CD4-positive, alpha-beta T cell (primary cell): ENCODE results near the gene CYTH3. TPM values are rescaled to one million over a fixed set of nuclear protein-coding genes. Genes with fewer than 3 reads are reported as not detected.
"Not testable (repeated sequence)": the region's sequence is repeated elsewhere in the genome, so short reads cannot be mapped to it uniquely, and the experiment has no call there.

Experiments
- ATAC-seq: fragments of 200-7000 bp; cut with Tn5 transposase; one replicate; pipeline ENCODE4 v1.10.0; 2022; ENCODE audit warnings: mild to moderate bottlenecking; ENCODE audit not compliant: poor library complexity
- CTCF ChIA-PET: fragments of 350-600 bp; sonication (Branson Sonifier 250); formaldehyde crosslinking; loops from one replicate; lab custom pipeline; 2021; ENCODE audit warnings: antibody characterized with exemption, inconsistent platforms; lab: Charles Lee
- POLR2A ChIA-PET: fragments of 350-600 bp; sonication (Branson Sonifier 250); formaldehyde crosslinking; loops from one replicate; lab custom pipeline; 2021; ENCODE audit warnings: antibody characterized with exemption, inconsistent platforms; lab: Charles Lee
- DNase-seq, 14 experiments: peaks; one replicate each; pipeline ENCODE4 v3.0.0-alpha.2; 2013 to 2020; ENCODE audit warnings: mixed read lengths in 2 of 14
- H3K27ac ChIP-seq, 2 donors: one replicate each; pipeline versions ENCODE4 v1.5.1 to v1.7.0; 2013; ENCODE audit warnings: low read length in 2 of 2, low read depth in 1 of 2, mild to moderate bottlenecking in 1 of 2
- H3K27me3 ChIP-seq, 2 experiments: 1 replicate in 1 of 2; 2 replicates in 1 of 2; pipeline versions ENCODE4 v1.6.1 to v1.7.0; 2013; ENCODE audit warnings: low read length in 2 of 2, control low read depth in 1 of 2, mild to moderate bottlenecking in 1 of 2, moderate library complexity in 1 of 2; ENCODE audit not compliant: insufficient read depth in 2 of 2, control insufficient read depth in 1 of 2
- H3K36me3 ChIP-seq: one replicate; pipeline ENCODE4 v1.6.1; 2013; ENCODE audit warnings: low read length, control low read depth; ENCODE audit not compliant: insufficient read depth
- H3K4me1 ChIP-seq: one replicate; pipeline ENCODE4 v1.6.1; 2013; ENCODE audit warnings: low read length, control low read depth; ENCODE audit not compliant: insufficient read depth
- H3K4me3 ChIP-seq: one replicate; pipeline ENCODE4 v1.5.1; 2013; ENCODE audit warnings: mild to moderate bottlenecking, low read length, moderate library complexity
- H3K9me3 ChIP-seq, 2 experiments: 1 replicate in 1 of 2; 2 replicates in 1 of 2; pipeline versions ENCODE4 v1.6.1 to v1.7.0; 2013; ENCODE audit warnings: low read length in 2 of 2, mild to moderate bottlenecking in 2 of 2, control low read depth in 1 of 2, moderate library complexity in 1 of 2; ENCODE audit not compliant: control insufficient read depth in 1 of 2, insufficient read depth in 1 of 2
- H3K27ac Mint-ChIP-seq: one replicate; pipeline ENCODE4 v1.8.0; 2020; ENCODE audit warnings: mixed read lengths
- H3K27me3 Mint-ChIP-seq: one replicate; pipeline ENCODE4 v1.8.0; 2021; ENCODE audit warnings: mixed read lengths
- H3K36me3 Mint-ChIP-seq: one replicate; pipeline ENCODE4 v1.8.0; 2021; ENCODE audit warnings: low read depth, mixed read lengths
- H3K4me1 Mint-ChIP-seq: one replicate; pipeline ENCODE4 v1.8.0; 2021; ENCODE audit warnings: low read depth, mixed read lengths
- H3K4me3 Mint-ChIP-seq: one replicate; pipeline ENCODE4 v1.8.0; 2020; ENCODE audit warnings: mild to moderate bottlenecking, mixed read lengths
- H3K9me3 Mint-ChIP-seq: one replicate; pipeline ENCODE4 v1.8.0; 2020; ENCODE audit warnings: mixed read lengths
- intact Hi-C, 2 experiments: fragments of 100-400 bp; cut with DNase I in 1 of 2; cut with micrococcal nuclease in 1 of 2; formaldehyde crosslinking; loops; one replicate each; pipeline versions ENCODE4 v1.15.1 to v1.9.0; 2023 to 2025; cut with DNase I, micrococcal nuclease
- total RNA-seq, 174 experiments: library from RNA in 2 of 174; stranded (reverse) in 2 of 174; gene quantifications; one replicate each; pipeline ENCODE4 v1.2.3 and lab custom pipeline; 2021 to 2026
- TF ChIP-seq, protein P1 (sequence below): fragments of 200-600 bp; IDR thresholded peaks from one replicate; pipeline ENCODE4 v1.8.0; 2022; ENCODE audit warnings: antibody characterized with exemption, mild to moderate bottlenecking

Gene CYTH3
- total RNA-seq, 2 experiments from 2014 or later = 7.6 to 9.1 TPM

DNA sequence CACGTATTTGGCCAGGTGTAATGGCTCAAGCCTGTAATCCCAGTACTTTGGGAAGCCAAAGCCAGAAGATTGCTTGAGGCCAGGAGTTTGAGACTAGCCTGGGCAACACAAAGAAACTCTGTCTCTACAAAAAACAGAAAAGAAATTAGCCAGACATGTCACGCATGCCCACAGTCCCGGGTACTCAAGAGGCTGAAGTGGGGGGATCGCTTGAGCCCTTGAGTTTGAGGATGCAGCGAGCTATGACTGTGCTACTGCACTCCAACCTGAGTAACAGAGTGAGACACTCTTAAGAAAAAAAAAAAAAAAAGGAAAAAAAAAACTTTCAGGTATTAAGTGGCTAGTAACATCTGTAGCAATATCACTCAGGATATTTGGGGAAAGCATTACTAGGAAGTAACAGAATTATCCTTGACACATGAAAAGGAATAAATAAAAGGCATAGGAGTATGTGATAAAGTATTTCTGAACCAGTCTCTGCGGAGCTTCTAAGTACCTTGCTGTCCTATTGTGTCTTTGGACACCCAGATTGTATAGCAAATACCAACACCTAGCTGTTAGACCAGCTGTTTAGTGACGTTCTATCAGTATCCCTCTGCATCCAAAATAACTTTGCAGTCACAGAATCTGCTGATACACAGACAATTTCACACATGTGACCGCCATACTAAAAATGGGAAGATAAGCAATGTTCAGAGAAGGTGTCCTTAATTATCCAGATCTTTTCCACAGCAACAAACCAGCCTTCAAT, 74.4 kb downstream of the CYTH3 start:
- H3K4me1 Mint-ChIP-seq = no peaks in the 10 kb centered on the region
- no peak overlapping the region for H3K27ac Mint-ChIP-seq
- H3K9me3 ChIP-seq = no peaks in the 10 kb centered on the region
- H3K36me3 Mint-ChIP-seq = no peaks in the 10 kb centered on the region
- DNase-seq = no peak
- CTCF ChIA-PET = no interaction called here
- no peaks in the 10 kb centered on the region for H3K36me3 ChIP-seq
- ATAC-seq = no peak
- H3K4me1 ChIP-seq = no peaks in the 10 kb centered on the region
- no peaks in the 10 kb centered on the region for H3K27me3 ChIP-seq
- intact Hi-C loops = no loop called here
- H3K27ac ChIP-seq = no peak overlapping the region
- no peaks in the 10 kb centered on the region for H3K9me3 Mint-ChIP-seq
- H3K4me3 Mint-ChIP-seq = no peak overlapping the region
- no peaks in the 10 kb centered on the region for H3K27me3 Mint-ChIP-seq
- no peak overlapping the region for H3K4me3 ChIP-seq
- TF ChIP-seq, protein P1, sequence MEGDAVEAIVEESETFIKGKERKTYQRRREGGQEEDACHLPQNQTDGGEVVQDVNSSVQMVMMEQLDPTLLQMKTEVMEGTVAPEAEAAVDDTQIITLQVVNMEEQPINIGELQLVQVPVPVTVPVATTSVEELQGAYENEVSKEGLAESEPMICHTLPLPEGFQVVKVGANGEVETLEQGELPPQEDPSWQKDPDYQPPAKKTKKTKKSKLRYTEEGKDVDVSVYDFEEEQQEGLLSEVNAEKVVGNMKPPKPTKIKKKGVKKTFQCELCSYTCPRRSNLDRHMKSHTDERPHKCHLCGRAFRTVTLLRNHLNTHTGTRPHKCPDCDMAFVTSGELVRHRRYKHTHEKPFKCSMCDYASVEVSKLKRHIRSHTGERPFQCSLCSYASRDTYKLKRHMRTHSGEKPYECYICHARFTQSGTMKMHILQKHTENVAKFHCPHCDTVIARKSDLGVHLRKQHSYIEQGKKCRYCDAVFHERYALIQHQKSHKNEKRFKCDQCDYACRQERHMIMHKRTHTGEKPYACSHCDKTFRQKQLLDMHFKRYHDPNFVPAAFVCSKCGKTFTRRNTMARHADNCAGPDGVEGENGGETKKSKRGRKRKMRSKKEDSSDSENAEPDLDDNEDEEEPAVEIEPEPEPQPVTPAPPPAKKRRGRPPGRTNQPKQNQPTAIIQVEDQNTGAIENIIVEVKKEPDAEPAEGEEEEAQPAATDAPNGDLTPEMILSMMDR = no peak
- POLR2A ChIA-PET = no interaction called here

DNA sequence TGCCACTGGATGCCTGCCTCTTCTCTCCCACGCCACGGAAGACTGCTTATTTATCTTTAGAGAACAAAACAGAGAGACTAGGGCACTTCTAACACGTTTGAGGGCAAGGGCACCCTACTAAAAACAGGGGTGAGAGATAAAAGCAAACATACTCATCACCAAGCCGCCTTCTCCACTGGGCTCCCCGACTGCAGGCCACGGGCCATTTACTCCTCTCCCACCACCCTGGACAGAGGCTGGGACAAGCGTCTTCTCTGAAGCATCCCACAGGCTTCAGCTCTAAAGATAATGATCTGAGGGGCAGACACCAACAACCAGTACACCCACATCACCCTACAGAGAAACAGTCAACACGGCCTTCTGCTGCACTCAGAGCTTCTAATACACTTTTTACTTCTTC, 78.7 kb downstream of the CYTH3 start:
- DNase-seq = no peak
- Histone ChIP-seq H3K27me3 (no peaks in the 10 kb centered on the region), H3K4me1 (no peaks in the 10 kb centered on the region), H3K27ac (no peak overlapping the region), H3K36me3 (peaks cover 6% of the 10 kb centered on the region), H3K9me3 (no peaks in the 10 kb centered on the region), H3K4me3 (no peak overlapping the region)
- no peaks in the 10 kb centered on the region for H3K4me1 Mint-ChIP-seq
- ChIA-PET POLR2A (no interaction called here), CTCF (no interaction called here)
- TF ChIP-seq, protein P1 = no peak
- no peak overlapping the region for H3K27ac Mint-ChIP-seq
- ATAC-seq = no peak
- no peaks in the 10 kb centered on the region for H3K9me3 Mint-ChIP-seq
- intact Hi-C loops = no loop called here
- H3K4me3 Mint-ChIP-seq = no peak overlapping the region
- peaks cover 5% of the 10 kb centered on the region for H3K36me3 Mint-ChIP-seq
- H3K27me3 Mint-ChIP-seq = no peaks in the 10 kb centered on the region

DNA sequence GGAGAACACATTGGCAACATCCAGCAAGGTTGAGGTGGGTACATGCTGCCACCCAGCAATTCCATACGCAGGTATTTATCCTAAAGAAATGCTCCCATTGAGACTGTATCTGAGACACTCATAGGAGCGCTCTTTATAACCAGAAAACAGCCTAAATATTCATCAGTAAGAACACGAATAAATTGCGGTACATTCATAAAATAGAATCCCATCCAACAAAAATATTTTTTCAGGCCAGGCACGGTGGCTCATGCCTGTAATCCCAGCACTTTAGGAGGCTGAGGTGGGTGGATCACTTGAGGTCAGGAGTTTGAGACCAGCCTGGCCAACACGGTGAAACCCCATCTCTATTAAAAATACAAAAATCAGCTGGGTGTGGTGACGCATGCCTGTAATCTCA, 81.9 kb downstream of the CYTH3 start:
- H3K4me3 ChIP-seq, H3K4me3 Mint-ChIP-seq, H3K27me3 Mint-ChIP-seq, POLR2A ChIA-PET, H3K36me3 Mint-ChIP-seq, H3K4me1 Mint-ChIP-seq, H3K27ac ChIP-seq, intact Hi-C loops, H3K4me1 ChIP-seq, H3K9me3 ChIP-seq, H3K27me3 ChIP-seq, H3K27ac Mint-ChIP-seq, DNase-seq, ATAC-seq, CTCF ChIA-PET, H3K9me3 Mint-ChIP-seq: not testable (repeated sequence)
- peaks cover 12% of the 10 kb centered on the region for H3K36me3 ChIP-seq

DNA sequence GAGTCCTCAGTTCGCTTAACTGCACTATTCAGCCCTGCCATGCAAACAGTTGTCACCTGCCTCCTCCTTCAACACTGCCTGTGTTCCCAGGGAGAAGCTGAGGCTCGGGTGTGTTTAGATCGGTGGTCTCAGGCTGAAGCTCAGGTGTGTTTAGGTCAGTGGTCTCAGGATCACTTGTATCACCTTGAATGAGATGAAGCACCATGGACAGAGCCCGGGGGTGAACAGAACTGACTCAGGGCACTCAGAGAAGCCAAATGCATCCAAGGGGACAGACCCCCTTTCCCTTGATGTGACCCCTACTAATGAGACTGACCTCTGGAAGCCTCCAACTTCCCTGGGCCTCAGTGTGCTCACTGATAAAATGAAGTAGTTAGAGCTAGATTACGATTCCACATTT, 84.0 kb downstream of the CYTH3 start:
- peaks cover 9% of the 10 kb centered on the region for H3K36me3 Mint-ChIP-seq
- no peaks in the 10 kb centered on the region for H3K27me3 Mint-ChIP-seq
- H3K4me1 ChIP-seq = no peaks in the 10 kb centered on the region
- TF ChIP-seq, protein P1 = no peak
- DNase-seq (no peak), ATAC-seq (no peak)
- ChIA-PET POLR2A (no interaction called here), CTCF (no interaction called here)
- no peak overlapping the region for H3K4me3 ChIP-seq
- no peaks in the 10 kb centered on the region for H3K9me3 Mint-ChIP-seq
- no peaks in the 10 kb centered on the region for H3K9me3 ChIP-seq
- H3K27me3 ChIP-seq = no peaks in the 10 kb centered on the region
- no peaks in the 10 kb centered on the region for H3K4me1 Mint-ChIP-seq
- intact Hi-C loops = no loop called here
- no peak overlapping the region for H3K4me3 Mint-ChIP-seq
- no peak overlapping the region for H3K27ac ChIP-seq
- H3K36me3 ChIP-seq = peaks cover 12% of the 10 kb centered on the region
- H3K27ac Mint-ChIP-seq = no peak overlapping the region
